Liver (tissue), 3 donors: ENCODE measurements around the gene SNRPF.
"Not testable (repeated sequence)": the region's sequence is repeated elsewhere in the genome, so short reads cannot be mapped to it uniquely, and the experiment has no call there.

Source experiments
- CTCF ChIP-seq: fragments of 150-350 bp; IDR thresholded peaks from 2 replicates; pipeline ENCODE4 v1.5.1; 2017; ENCODE audit warnings: improper control_type of control experiment, low read depth, low read length; ENCODE audit not compliant: missing input control
- YY1 ChIP-seq: IDR thresholded peaks from 2 replicates; pipeline ENCODE4 v1.6.1; 2016; ENCODE audit warnings: antibody characterized with exemption, mild to moderate bottlenecking
- TF ChIP-seq, protein P1 (sequence below): IDR thresholded peaks from 2 replicates; pipeline ENCODE4 v1.6.1; 2016; ENCODE audit warnings: antibody characterized with exemption
- donor health status: healthy.
- donor health status: healthy.

- not testable (repeated sequence) for TF ChIP-seq CTCF, YY1
- TF ChIP-seq, protein P1, sequence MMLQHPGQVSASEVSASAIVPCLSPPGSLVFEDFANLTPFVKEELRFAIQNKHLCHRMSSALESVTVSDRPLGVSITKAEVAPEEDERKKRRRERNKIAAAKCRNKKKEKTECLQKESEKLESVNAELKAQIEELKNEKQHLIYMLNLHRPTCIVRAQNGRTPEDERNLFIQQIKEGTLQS, result not testable (repeated sequence)
Measured at GRCh38 chr12:95842426-95842825, 16.3 kb upstream of the SNRPF start.
